PFSK-1 (cell line): ENCODE results near the gene TATDN2.

Experiments used
- FOXP2 ChIP-seq: optimal IDR thresholded peaks from 2 replicates; pipeline ENCODE3; 2011; ENCODE audit warnings: borderline replicate concordance, control low read depth, inconsistent platforms; ENCODE audit not compliant: insufficient read depth; ENCODE audit errors: extremely low read length, extremely low read depth
- POLR2AphosphoS5 ChIP-seq: IDR thresholded peaks from 2 replicates; pipeline ENCODE4 v1.6.1; 2012; ENCODE audit warnings: low read depth, mild to moderate bottlenecking, control low read depth, low read length, moderate library complexity
- REST ChIP-seq, 2 experiments: IDR thresholded peaks; 2 replicates each; pipeline versions ENCODE4 v1.6.1 to v1.8.0; 2011 to 2012; ENCODE audit warnings: low read depth in 2 of 2, low read length in 2 of 2, control low read depth in 1 of 2, inconsistent platforms in 1 of 2, mild to moderate bottlenecking in 1 of 2, moderate library complexity in 1 of 2; ENCODE audit not compliant: insufficient read depth in 1 of 2
- SIN3A ChIP-seq: IDR thresholded peaks from 2 replicates; pipeline ENCODE4 v1.6.1; 2012; ENCODE audit warnings: mild to moderate bottlenecking, low read length, moderate library complexity, borderline replicate concordance; ENCODE audit not compliant: insufficient read depth
- TAF1 ChIP-seq: IDR thresholded peaks from 2 replicates; pipeline ENCODE4 v1.6.1; 2012; ENCODE audit warnings: low read length, control low read depth, borderline replicate concordance; ENCODE audit not compliant: insufficient read depth

GRCh38 chr3:10255835-10256234 lies 7.6 kb downstream of the TATDN2 start:
- no peak for TF ChIP-seq POLR2AphosphoS5
- no peak for TF ChIP-seq SIN3A
- no peak for TF ChIP-seq TAF1
- no peak for TF ChIP-seq REST (IDR thresholded peaks at IDR 0.05; ENCODE audit: insufficient read depth in 1 of 2, low read depth in 2 of 2, low read length in 2 of 2)
- TF ChIP-seq FOXP2: no peak
